Stomach (tissue), 9 donors: ENCODE results near the gene FBXO8. TPM values are rescaled to one million over a fixed set of nuclear protein-coding genes. Genes with fewer than 3 reads are reported as not detected.

ENCODE experiments used
- DNase-seq, 2 donors: peaks; one replicate each; pipeline versions ENCODE4 v3.0.0 to v3.0.0-alpha.2; 2013 to 2019
- H3K27ac ChIP-seq, 5 donors: fragments of 200-600 bp in 4 of 5; sonication (generic) in 4 of 5; one replicate each; pipeline ENCODE4 v1.5.1; 2013 to 2019; ENCODE audit warnings: mild to moderate bottlenecking in 1 of 5, moderate library complexity in 1 of 5
- H3K27me3 ChIP-seq, 3 donors: fragments of 200-600 bp; sonication (generic); one replicate each; pipeline ENCODE4 v1.5.1; 2017 to 2019; ENCODE audit warnings: mixed run types in 1 of 3
- H3K36me3 ChIP-seq, 4 donors: fragments of 200-600 bp; sonication (generic); 1 replicate in 3 of 4; 2 replicates in 1 of 4; pipeline ENCODE4 v1.5.1; 2016 to 2019
- H3K4me1 ChIP-seq, 4 donors: fragments of 200-600 bp; sonication (generic); one replicate each; pipeline ENCODE4 v1.5.1; 2016 to 2019
- H3K4me3 ChIP-seq, 4 donors: fragments of 200-600 bp; sonication (generic) in 3 of 4; one replicate each; pipeline ENCODE4 v1.5.1; 2016 to 2019; ENCODE audit warnings: mild to moderate bottlenecking in 1 of 4
- H3K9me3 ChIP-seq, 4 donors: fragments of 200-600 bp; sonication (generic); one replicate each; pipeline ENCODE4 v1.5.1; 2016 to 2019
- EP300 ChIP-seq: sonication (generic); formaldehyde crosslinking; IDR thresholded peaks from one replicate; pipeline ENCODE4 v1.6.1; 2017; ENCODE audit warnings: antibody characterized with exemption
- POLR2A ChIP-seq, 4 donors: fragments of 450-650 bp; IDR thresholded peaks; one replicate each; pipeline ENCODE4 v1.6.1; 2016; ENCODE audit warnings: antibody characterized with exemption in 4 of 4, control low read depth in 2 of 4, mild to moderate bottlenecking in 1 of 4, moderate library complexity in 1 of 4
- POLR2AphosphoS5 ChIP-seq, 3 donors: sonication (generic); formaldehyde crosslinking; IDR thresholded peaks; one replicate each; pipeline ENCODE4 v1.6.1; 2016; ENCODE audit warnings: antibody characterized with exemption in 3 of 3
- WGBS, 5 donors: extraction: QIAGEN DNeasy Blood & Tissue Kit in 3 of 5; methylation state at CpG; one replicate each; pipeline versions ENCODE4 v1.1.5 to v1.1.7; 2013 to 2018; 5-methylcytosine and 5-hydroxymethylcytosine counted together
- intact Hi-C: fragments of 100-400 bp; cut with DNase I; formaldehyde crosslinking; loops from one replicate; pipeline ENCODE4 v1.15.1; 2023; ENCODE audit warnings: low total_unique reads
- polyA plus RNA-seq, 3 donors: library from polyadenylated mRNA; stranded (reverse); fragments of 200-250 nt; gene quantifications; one replicate each; pipeline ENCODE4 v1.2.3, GENCODE V29; 2013
- total RNA-seq, 5 donors: library from RNA; depleted of rRNA; stranded (reverse); fragments of >200 nt; gene quantifications; one replicate each; pipeline versions ENCODE4 v1.1.0 to v1.2.3, GENCODE V29; 2014 to 2016
- TF ChIP-seq, protein P1 (sequence below), 7 experiments: fragments of 450-650 bp in 4 of 7; fragments of 200-600 bp in 3 of 7; sonication (generic) in 3 of 7; IDR thresholded peaks; one replicate each; pipeline ENCODE4 v1.5.1; 2016 to 2019; ENCODE audit warnings: antibody characterized with exemption in 7 of 7, control low read depth in 2 of 7, mild to moderate bottlenecking in 1 of 7
- donor health status: healthy with polysubstance abuse.
- donor health status: Bipolar disorder and iron deficiency.
- donor health status: healthy.

FBXO8 gene
- total and polyA plus RNA-seq, 8 donors: 13.3 to 104 (median 23.3) TPM

DNA sequence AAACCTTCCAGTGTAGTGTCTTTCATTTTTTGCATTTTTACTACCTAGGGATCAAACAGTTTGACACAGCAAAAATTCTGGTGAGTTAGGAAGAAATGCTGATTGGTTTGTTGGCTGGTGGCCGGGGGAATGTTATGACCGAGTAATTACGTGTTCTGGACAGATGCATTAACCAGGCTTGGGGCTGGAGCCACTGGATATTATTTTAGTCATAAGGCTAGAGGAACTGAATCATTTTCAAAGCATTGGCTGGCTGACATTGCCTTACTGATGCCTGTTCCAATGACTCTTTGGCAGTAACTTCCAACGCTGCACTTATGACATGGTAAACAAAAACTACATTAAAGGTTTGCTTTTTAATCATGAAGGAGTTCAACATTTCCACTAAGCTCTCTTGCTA, 84.6 kb downstream of the FBXO8 start:
- Histone ChIP-seq H3K9me3 (no peaks in the 10 kb centered on the region), H3K27me3 (peaks cover 0 to 11% (median 0%) of the 10 kb centered on the region in 3 donors), H3K27ac (peak overlapping the region in 1 of 5 donors; percentile 47), H3K4me1 (peaks cover 0 to 13% (median 0%) of the 10 kb centered on the region in 4 donors), H3K4me3 (no peak overlapping the region), H3K36me3 (no peaks in the 10 kb centered on the region)
- TF ChIP-seq POLR2AphosphoS5 (IDR thresholded peaks at IDR 0.05) (peak in 2 of 3 donors; percentile 17 to 77), POLR2A (IDR thresholded peaks at IDR 0.05) (no peak)
- intact Hi-C loops: no loop called here
- 32 to 55% (median 44%) methylated on average over 4 of the region's 4 CpGs for WGBS, 5 donors
- DNase-seq: peak in 1 of 2 donors; percentile 85

DNA sequence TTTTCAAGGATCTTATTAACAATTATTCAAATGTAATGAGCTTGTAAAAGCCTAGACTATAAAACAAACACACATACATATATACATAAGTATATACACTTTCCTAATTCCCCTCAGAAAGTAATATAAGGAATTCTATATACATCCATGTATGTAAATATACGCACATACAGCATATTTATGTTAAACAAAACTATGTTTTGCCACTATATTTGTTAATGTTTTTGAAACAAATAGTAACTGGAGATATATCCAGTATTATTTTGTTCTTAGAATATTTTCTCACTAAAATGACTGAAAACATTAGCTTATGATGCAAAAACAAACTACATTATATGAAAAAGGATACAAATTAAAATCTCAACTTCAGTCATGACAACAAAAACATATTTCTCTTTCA, 85.1 kb downstream of the FBXO8 start:
- DNase-seq: no peak
- H3K4me1 ChIP-seq: peaks cover 0 to 13% (median 0%) of the 10 kb centered on the region in 4 donors
- WGBS, 5 donors: 84 to 91% (median 89%) methylated on average over 1 of the region's 1 CpG
- H3K4me3 ChIP-seq: no peak overlapping the region
- peaks cover 0 to 11% (median 0%) of the 10 kb centered on the region in 3 donors for H3K27me3 ChIP-seq
- H3K27ac ChIP-seq: peak overlapping the region in 1 of 5 donors; percentile 47
- H3K36me3 ChIP-seq: no peaks in the 10 kb centered on the region
- TF ChIP-seq POLR2AphosphoS5 (IDR thresholded peaks at IDR 0.05) (no peak), EP300 (no peak), POLR2A (IDR thresholded peaks at IDR 0.05) (no peak)
- TF ChIP-seq, protein P1, sequence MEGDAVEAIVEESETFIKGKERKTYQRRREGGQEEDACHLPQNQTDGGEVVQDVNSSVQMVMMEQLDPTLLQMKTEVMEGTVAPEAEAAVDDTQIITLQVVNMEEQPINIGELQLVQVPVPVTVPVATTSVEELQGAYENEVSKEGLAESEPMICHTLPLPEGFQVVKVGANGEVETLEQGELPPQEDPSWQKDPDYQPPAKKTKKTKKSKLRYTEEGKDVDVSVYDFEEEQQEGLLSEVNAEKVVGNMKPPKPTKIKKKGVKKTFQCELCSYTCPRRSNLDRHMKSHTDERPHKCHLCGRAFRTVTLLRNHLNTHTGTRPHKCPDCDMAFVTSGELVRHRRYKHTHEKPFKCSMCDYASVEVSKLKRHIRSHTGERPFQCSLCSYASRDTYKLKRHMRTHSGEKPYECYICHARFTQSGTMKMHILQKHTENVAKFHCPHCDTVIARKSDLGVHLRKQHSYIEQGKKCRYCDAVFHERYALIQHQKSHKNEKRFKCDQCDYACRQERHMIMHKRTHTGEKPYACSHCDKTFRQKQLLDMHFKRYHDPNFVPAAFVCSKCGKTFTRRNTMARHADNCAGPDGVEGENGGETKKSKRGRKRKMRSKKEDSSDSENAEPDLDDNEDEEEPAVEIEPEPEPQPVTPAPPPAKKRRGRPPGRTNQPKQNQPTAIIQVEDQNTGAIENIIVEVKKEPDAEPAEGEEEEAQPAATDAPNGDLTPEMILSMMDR (IDR thresholded peaks at IDR 0.05): no peak
- no peaks in the 10 kb centered on the region for H3K9me3 ChIP-seq
- intact Hi-C loops: no loop called here

DNA sequence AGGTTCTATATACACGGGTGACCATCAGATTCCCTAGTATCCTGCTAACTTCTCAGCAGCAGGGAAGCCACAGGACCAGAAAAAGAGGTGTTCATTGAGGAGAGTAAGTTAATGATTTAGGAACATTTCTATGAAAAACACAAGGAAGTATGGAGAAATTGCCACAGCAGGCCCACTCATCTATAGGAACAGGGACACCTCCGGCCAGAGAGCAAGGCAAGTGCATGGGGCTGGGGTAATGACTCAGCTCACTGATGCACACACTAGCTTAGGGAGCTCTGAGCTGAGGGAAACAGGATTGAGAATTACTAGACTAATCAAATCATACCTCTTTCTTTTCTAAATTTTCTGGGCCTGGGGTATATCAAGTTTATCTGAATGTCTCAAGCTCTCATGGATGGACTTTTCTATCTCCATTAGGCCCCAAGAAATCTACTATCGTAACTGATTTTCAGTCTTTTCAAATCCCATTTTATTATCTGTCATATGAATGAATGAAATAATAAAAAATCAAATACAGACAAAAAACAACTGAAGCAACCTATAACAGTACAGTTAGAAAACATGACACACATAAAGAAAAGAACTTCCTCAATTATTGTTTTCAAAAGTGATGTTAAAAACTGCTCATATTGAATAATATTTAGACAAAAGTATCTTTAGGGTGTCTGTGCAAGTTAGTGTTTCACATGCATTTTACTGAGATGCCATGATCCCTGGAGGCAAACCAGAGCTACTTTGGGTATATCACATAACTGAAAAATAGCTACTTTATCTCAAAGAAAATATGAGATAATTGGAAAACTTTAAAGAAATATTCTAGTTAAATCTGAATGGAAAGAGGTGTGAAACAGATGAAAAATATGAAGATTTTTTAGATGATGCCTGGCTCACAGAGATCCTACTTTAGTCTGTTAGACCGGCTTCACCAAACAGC, 89.8 kb downstream of the FBXO8 start:
- no peak for TF ChIP-seq POLR2A (IDR thresholded peaks at IDR 0.05)
- no peak for DNase-seq
- intact Hi-C loops: no loop called here
- Histone ChIP-seq H3K4me1 (peaks cover 0 to 4% (median 0%) of the 10 kb centered on the region in 4 donors), H3K27ac (no peak overlapping the region), H3K9me3 (no peaks in the 10 kb centered on the region), H3K27me3 (no peaks in the 10 kb centered on the region), H3K4me3 (no peak overlapping the region), H3K36me3 (no peaks in the 10 kb centered on the region)
- 79 to 88% (median 84%) methylated on average over 4 of the region's 4 CpGs for WGBS, 5 donors

DNA sequence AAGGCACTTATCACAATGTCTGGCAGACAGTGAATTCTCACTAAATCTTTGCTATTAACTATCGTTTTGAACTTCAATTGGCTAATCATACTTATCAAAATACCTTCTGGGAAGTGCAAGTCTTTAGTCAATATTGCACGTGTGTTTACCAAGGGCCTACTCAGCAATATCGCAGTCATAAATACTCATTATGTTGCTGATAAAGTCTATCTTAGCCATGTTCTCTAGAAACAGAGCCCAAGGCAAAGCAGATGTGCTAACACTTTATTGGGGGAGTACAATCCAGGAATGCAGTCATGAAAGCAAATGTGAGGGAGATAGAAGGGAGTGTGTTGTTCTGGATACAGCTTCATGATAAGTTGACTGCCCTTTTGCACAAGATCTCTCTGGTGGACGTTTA, 90.5 kb downstream of the FBXO8 start:
- no peak for TF ChIP-seq POLR2AphosphoS5 (IDR thresholded peaks at IDR 0.05)
- TF ChIP-seq, protein P1 (IDR thresholded peaks at IDR 0.05): no peak
- TF ChIP-seq POLR2A (IDR thresholded peaks at IDR 0.05): no peak
- TF ChIP-seq EP300: no peak
- Histone ChIP-seq H3K27ac (no peak overlapping the region), H3K36me3 (no peaks in the 10 kb centered on the region), H3K4me3 (no peak overlapping the region), H3K9me3 (no peaks in the 10 kb centered on the region), H3K4me1 (no peaks in the 10 kb centered on the region), H3K27me3 (no peaks in the 10 kb centered on the region)
- no peak for DNase-seq
- intact Hi-C loops: no loop called here
- WGBS, 5 donors: 38 to 58% (median 55%) methylated on average over 4 of the region's 4 CpGs

DNA sequence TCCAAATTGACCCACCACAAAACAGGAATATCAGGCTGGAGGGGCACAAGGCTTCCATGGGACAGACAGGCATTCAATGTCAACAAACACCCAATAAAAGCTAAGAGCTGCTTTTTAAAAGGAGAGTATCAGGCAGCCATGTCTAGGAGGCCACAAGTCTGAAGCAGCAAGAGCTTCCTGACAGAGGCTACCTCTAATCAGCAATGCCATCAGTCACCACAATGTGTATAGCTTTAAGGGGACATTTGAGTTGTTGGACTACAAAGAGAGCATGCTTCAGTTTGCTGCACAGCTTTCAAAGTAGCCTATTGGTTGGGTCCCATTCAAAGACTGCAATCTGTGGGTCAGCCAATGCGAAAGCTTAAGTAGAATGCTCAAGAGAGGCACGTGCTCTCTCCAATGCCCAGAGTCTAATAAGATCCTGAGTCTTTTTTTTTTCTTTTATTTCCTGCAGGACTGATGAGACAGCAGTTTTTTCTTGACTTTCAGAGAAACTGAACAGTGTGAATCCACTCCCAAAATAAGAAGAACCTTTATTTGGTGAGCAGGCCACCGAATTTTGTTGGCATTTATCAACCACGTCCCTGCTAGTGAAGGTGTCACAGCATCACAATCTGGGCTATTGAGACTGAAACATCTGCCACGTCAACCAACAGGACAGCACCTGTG, 92.5 kb downstream of the FBXO8 start:
- intact Hi-C loops: no loop called here

More for the DNA sequence above, 92.5 kb downstream of the FBXO8 start:
- no peak for DNase-seq
- Histone ChIP-seq H3K27me3 (peaks cover 0 to 1% (median 0%) of the 10 kb centered on the region in 3 donors), H3K36me3 (no peaks in the 10 kb centered on the region), H3K4me3 (no peak overlapping the region), H3K4me1 (no peaks in the 10 kb centered on the region), H3K27ac (no peak overlapping the region), H3K9me3 (no peaks in the 10 kb centered on the region)
- no peak for TF ChIP-seq EP300
- TF ChIP-seq, protein P1 (IDR thresholded peaks at IDR 0.05): no peak
- TF ChIP-seq POLR2A (IDR thresholded peaks at IDR 0.05): no peak
- TF ChIP-seq POLR2AphosphoS5 (IDR thresholded peaks at IDR 0.05): no peak
- 83 to 92% (median 84%) methylated on average over 5 of the region's 5 CpGs for WGBS, 5 donors
